ENCODE data around the gene SLC16A3.

- no peak for TF ChIP-seq SIN3A (IDR thresholded peaks at IDR 0.05; ENCODE audit: borderline replicate concordance, insufficient read depth, low read length)
- no peak for TF ChIP-seq REST (IDR thresholded peaks at IDR 0.05; ENCODE audit: insufficient read depth in 1 of 2, low read depth in 2 of 2, low read length in 2 of 2)
- no peak for TF ChIP-seq POLR2AphosphoS5 (IDR thresholded peaks at IDR 0.05; ENCODE audit: low read depth, low read length)
Observed at GRCh38 chr17:82200135-82200534, 28.7 kb upstream of the SLC16A3 start.

Measured in PFSK-1 (cell line).